Measurements from ENCODE around the gene HSD11B1. TPM values are rescaled to one million over a fixed set of nuclear protein-coding genes. Genes with fewer than 3 reads are reported as not detected.

Gene HSD11B1
- polyA plus RNA-seq, 1 experiment: 4.7 TPM

DNA sequence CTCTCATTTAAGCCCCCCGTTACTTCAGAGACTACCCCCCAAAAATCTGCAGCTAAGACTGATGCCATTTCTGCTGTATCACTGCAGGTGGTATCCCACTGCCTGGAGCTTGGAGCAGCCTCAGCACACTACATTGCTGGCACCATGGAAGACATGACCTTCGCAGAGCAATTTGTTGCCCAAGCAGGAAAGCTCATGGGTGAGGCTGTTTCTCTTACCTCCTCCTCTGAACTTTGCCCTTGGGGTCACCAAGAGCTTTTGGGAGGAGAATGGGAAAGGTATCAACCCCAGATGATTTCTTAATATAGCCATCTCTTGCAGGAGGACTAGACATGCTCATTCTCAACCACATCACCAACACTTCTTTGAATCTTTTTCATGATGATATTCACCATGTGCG lies 2.0 kb downstream of the HSD11B1 start:
- no peaks in the 10 kb centered on the region for H3K9me3 ChIP-seq (ENCODE audit: control insufficient read depth, insufficient read depth, low read length)
- TF ChIP-seq, protein P1, sequence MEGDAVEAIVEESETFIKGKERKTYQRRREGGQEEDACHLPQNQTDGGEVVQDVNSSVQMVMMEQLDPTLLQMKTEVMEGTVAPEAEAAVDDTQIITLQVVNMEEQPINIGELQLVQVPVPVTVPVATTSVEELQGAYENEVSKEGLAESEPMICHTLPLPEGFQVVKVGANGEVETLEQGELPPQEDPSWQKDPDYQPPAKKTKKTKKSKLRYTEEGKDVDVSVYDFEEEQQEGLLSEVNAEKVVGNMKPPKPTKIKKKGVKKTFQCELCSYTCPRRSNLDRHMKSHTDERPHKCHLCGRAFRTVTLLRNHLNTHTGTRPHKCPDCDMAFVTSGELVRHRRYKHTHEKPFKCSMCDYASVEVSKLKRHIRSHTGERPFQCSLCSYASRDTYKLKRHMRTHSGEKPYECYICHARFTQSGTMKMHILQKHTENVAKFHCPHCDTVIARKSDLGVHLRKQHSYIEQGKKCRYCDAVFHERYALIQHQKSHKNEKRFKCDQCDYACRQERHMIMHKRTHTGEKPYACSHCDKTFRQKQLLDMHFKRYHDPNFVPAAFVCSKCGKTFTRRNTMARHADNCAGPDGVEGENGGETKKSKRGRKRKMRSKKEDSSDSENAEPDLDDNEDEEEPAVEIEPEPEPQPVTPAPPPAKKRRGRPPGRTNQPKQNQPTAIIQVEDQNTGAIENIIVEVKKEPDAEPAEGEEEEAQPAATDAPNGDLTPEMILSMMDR (IDR thresholded peaks at IDR 0.05; ENCODE audit: low read depth, low read length): no peak
- H3K27me3 ChIP-seq (ENCODE audit: control insufficient read depth, insufficient read depth, low read length): peaks cover 3% of the 10 kb centered on the region
- ChIA-PET POLR2A (no interaction called here), CTCF (interaction anchor here (0.6 to 1.0 kb wide), 2 partner anchors 117 to 352 kb away, joined by 3 to 4 read pairs; no protein-coding TSS in a partner anchor)
- no peak for DNase-seq (ENCODE audit: low read depth, low spot score)
- H3K4me3 ChIP-seq (ENCODE audit: low read depth, low read length): no peak overlapping the region
- no peak overlapping the region for H3K27ac ChIP-seq (ENCODE audit: low read depth, low read length)

DNA sequence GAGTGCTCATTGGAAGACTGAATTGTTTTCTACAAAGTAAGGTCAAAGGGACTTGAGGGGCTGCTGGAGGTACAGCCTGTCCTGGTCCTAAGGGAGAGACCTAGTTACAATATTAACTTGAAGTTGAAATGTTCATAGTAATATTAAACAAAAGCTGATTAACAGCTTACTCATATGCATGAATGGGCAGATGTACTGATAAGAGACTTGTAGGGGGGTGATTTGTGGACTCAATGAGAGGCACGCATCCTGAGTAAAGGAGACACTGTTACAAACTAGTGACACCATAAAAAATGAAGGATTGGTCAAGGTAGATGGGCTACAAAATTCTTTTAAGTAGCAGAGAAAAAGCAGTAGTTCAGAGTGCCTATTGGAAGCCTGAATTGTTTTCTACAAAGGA lies 2.7 kb downstream of the HSD11B1 start:
- no peaks in the 10 kb centered on the region for H3K9me3 ChIP-seq (ENCODE audit: control insufficient read depth, insufficient read depth, low read length)
- TF ChIP-seq, protein P1 (IDR thresholded peaks at IDR 0.05; ENCODE audit: low read depth, low read length): no peak
- H3K27me3 ChIP-seq (ENCODE audit: control insufficient read depth, insufficient read depth, low read length): no peaks in the 10 kb centered on the region
- POLR2A ChIA-PET: no interaction called here
- H3K4me3 ChIP-seq (ENCODE audit: low read depth, low read length): no peak overlapping the region
- no peak for DNase-seq (ENCODE audit: low read depth, low spot score)
- no peak overlapping the region for H3K27ac ChIP-seq (ENCODE audit: low read depth, low read length)
- CTCF ChIA-PET: interaction anchor here (0.6 to 1.2 kb wide), 2 partner anchors 141 to 353 kb away, joined by 3 to 4 read pairs; no protein-coding TSS in a partner anchor

DNA sequence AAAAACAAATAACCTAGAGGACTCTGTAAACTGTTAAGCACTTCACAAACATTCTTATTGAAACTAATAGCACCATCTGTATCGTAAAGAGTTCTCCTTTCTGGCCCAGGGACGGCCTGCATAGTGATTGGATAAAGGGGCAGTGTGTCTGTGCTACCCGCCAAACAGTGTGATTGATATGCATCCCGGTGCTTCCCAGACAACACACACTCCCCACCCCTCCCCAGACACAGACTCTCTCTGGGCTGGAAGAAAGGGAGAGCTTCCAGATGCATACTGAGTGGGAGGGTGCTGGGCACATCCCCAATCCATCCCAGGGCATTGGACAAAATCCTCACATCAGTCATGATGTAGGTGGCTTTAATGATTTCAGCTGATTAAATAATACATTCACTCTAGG lies 3.7 kb downstream of the HSD11B1 start:
- Histone ChIP-seq H3K27ac (ENCODE audit: low read depth, low read length) (no peak overlapping the region), H3K4me3 (ENCODE audit: low read depth, low read length) (no peak overlapping the region), H3K9me3 (ENCODE audit: control insufficient read depth, insufficient read depth, low read length) (no peaks in the 10 kb centered on the region), H3K27me3 (ENCODE audit: control insufficient read depth, insufficient read depth, low read length) (no peaks in the 10 kb centered on the region)
- TF ChIP-seq, protein P1 (IDR thresholded peaks at IDR 0.05; ENCODE audit: low read depth, low read length): no peak
- DNase-seq (ENCODE audit: low read depth, low spot score): no peak
- POLR2A ChIA-PET: no interaction called here
- CTCF ChIA-PET: interaction anchor here (0.7 to 1.2 kb wide), 2 partner anchors 142 to 1054 kb away, joined by 3 read pairs; no protein-coding TSS in a partner anchor

DNA sequence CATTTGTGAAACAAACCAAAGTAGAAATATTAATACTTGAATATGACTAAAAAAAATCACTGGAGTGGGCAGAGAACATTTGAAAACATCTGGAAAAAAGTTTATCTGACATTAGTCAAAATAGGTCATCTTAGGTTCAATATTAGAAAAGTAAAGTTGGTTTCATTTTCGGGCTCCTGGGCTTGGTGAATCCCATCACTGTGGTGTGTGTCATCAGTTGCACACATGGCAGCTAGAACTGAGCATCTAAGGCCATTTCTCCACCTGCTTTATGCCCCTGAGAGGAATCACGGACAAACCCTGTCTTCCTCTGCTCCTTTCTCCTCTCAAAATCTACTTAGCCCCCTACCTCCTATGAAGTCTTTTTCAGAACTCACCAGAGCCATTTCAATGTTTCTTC lies 5.4 kb downstream of the HSD11B1 start:
- H3K4me3 ChIP-seq (ENCODE audit: low read depth, low read length): no peak overlapping the region
- DNase-seq (ENCODE audit: low read depth, low spot score): no peak
- TF ChIP-seq, protein P1 (IDR thresholded peaks at IDR 0.05; ENCODE audit: low read depth, low read length): no peak
- no peaks in the 10 kb centered on the region for H3K9me3 ChIP-seq (ENCODE audit: control insufficient read depth, insufficient read depth, low read length)
- ChIA-PET POLR2A (no interaction called here), CTCF (no interaction called here)
- H3K27ac ChIP-seq (ENCODE audit: low read depth, low read length): no peak overlapping the region
- H3K27me3 ChIP-seq (ENCODE audit: control insufficient read depth, insufficient read depth, low read length): no peaks in the 10 kb centered on the region

DNA sequence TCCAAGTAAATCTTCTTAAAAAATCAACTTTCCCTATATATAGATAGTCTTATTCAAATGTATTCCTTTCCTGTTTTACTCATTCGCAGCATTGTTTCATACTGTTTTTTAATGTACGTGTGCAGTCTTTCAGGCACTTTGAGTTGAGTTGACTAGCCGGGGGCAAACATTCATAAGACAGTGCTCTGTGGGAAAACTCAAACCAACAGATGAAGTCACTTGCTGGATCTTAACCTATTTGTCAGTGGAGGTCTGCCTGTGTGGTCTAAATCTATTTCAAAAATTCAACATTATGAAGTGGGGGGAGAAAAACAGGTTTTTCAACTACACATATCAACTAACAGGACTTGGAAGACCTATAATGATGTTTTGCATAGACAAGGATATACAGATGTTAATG lies 6.2 kb downstream of the HSD11B1 start:
- no peaks in the 10 kb centered on the region for H3K9me3 ChIP-seq (ENCODE audit: control insufficient read depth, insufficient read depth, low read length)
- ChIA-PET POLR2A (no interaction called here), CTCF (interaction anchor here (1.6 kb wide), 1 partner anchor 37 kb away, joined by 5 read pairs; no protein-coding TSS in a partner anchor)
- no peak overlapping the region for H3K4me3 ChIP-seq (ENCODE audit: low read depth, low read length)
- no peaks in the 10 kb centered on the region for H3K27me3 ChIP-seq (ENCODE audit: control insufficient read depth, insufficient read depth, low read length)
- TF ChIP-seq, protein P1 (IDR thresholded peaks at IDR 0.05; ENCODE audit: low read depth, low read length): no peak
- no peak overlapping the region for H3K27ac ChIP-seq (ENCODE audit: low read depth, low read length)
- no peak for DNase-seq (ENCODE audit: low read depth, low spot score)

Measured in AG04450 (cell line).